ENCODE data around the gene SLC25A39.

SLC25A39 gene

DNA sequence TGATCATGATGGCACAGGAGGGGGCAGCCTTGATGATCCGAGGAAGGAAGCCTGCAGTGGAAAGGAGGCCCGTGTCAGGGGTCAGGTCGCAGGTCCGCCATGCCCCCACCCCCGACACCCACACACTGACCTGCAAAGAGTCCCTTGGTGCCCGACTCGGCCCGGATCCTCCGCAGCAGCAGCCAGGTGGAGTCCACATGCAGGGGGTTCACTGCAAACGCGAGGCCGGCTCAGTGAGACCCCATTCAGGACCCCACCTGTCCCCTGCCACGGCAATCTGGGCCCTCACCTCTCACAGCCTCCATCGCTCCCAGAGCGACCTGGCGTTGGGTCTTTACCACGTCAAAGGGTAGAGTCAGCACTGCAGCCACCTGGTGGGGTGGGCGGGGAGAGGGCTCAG, 4.6 kb downstream of the SLC25A39 start:
- H3K27ac ChIP-seq, result no peak overlapping the region
- TF ChIP-seq CTCF (IDR thresholded peaks at IDR 0.05), result no peak
- no peak for TF ChIP-seq ZFX (IDR thresholded peaks at IDR 0.05; ENCODE audit: borderline replicate concordance)

- TF ChIP-seq ZFX (IDR thresholded peaks at IDR 0.05; ENCODE audit: borderline replicate concordance) (no peak), CTCF (IDR thresholded peaks at IDR 0.05) (no peak)
- H3K27ac ChIP-seq, result peak overlapping the region; percentile 72
Observed at GRCh38 chr17:44318077-44318892, 6.3 kb downstream of the SLC25A39 start.

DNA sequence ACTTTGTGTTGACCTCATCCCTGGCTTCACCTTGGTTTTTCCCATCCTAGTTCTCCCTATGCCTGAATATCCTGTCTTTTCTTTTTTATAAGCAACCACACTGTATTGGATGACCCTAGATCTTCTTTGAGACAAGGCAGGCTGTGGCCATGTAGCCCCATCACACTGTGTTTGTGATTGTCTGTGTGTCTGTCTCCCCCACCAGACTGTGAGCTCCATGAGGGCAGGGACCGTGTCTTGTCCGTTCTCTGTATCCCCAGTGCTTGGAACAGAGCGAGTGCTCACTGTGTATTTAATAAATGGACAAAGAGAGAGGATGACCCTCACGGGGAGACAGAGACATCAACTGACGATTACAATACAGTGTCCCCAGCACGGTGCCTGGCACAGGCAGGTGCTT, 7.1 kb downstream of the SLC25A39 start:
- H3K27ac ChIP-seq, result peak overlapping the region; percentile 72
- no peak for TF ChIP-seq ZFX (IDR thresholded peaks at IDR 0.05; ENCODE audit: borderline replicate concordance)
- no peak for TF ChIP-seq CTCF (IDR thresholded peaks at IDR 0.05)

GRCh38 chr17:44315760-44316731, 8.6 kb downstream of the SLC25A39 start:
- TF ChIP-seq ZFX (IDR thresholded peaks at IDR 0.05; ENCODE audit: borderline replicate concordance) (no peak), CTCF (IDR thresholded peaks at IDR 0.05) (peak; percentile 3; the same call in 1 of the 2 replicates)
- peak overlapping the region; percentile 72 for H3K27ac ChIP-seq

- peak overlapping the region; percentile 72 for H3K27ac ChIP-seq
- TF ChIP-seq CTCF (IDR thresholded peaks at IDR 0.05), result no peak
- no peak for TF ChIP-seq ZFX (IDR thresholded peaks at IDR 0.05; ENCODE audit: borderline replicate concordance)
Observed at GRCh38 chr17:44314869-44315661, 9.6 kb downstream of the SLC25A39 start.

DNA sequence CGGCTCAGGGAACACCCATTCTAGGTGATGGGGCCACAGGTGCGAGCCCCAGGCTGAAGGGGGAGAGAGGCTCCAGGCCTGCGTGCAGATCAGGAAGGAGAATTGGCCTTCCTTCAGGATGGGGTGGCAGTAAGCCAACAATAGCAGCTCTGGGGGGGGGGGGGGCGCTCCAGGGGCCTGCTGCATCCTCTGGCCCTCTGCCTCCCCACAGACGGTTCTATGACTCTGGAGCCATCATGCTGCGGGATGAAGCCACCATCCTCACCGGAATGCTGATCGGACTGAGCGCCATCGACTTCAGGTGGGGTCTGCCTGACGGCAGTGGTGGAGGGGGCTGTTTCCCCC, 10.1 kb downstream of the SLC25A39 start:
- peak overlapping the region; percentile 72 for H3K27ac ChIP-seq
- TF ChIP-seq CTCF (IDR thresholded peaks at IDR 0.05) (no peak), ZFX (IDR thresholded peaks at IDR 0.05; ENCODE audit: borderline replicate concordance) (no peak)
